Activated CD8-positive, alpha-beta T cell treated with anti-CD3 and anti-CD28 coated beads, Interleukin-2, amount 10 ng/mL, durations not matched to agents 7 days and 5 days (primary cell): ENCODE results near the gene GRK5. TPM values are rescaled to one million over a fixed set of nuclear protein-coding genes. Genes with fewer than 3 reads are reported as not detected.
A peak's percentile ranks its signal among the peaks of the same experiment; 100 is the strongest.

Source experiments
- ATAC-seq: fragments of 150-1000 bp; cut with Tn5 transposase; one replicate; pipeline ENCODE4 v1.10.0; 2021; ENCODE audit warnings: moderate library complexity
- CTCF ChIA-PET: fragments of 350-600 bp; sonication (Branson Sonifier 250); formaldehyde crosslinking; loops from one replicate; lab custom pipeline; 2021; ENCODE audit warnings: antibody characterized with exemption; lab: Charles Lee
- POLR2A ChIA-PET: fragments of 350-600 bp; sonication (Branson Sonifier 250); formaldehyde crosslinking; loops from one replicate; lab custom pipeline; 2021; ENCODE audit warnings: antibody characterized with exemption; lab: Charles Lee
- DNase-seq: peaks from one replicate; pipeline ENCODE4 v3.0.0-alpha.2; 2020
- H3K27ac Mint-ChIP-seq: one replicate; pipeline ENCODE4 v1.8.0; 2021; ENCODE audit warnings: mild to moderate bottlenecking, mixed read lengths
- H3K27me3 Mint-ChIP-seq: one replicate; pipeline ENCODE4 v1.8.0; 2021; ENCODE audit warnings: low read depth, mixed read lengths
- H3K36me3 Mint-ChIP-seq: one replicate; pipeline ENCODE4 v1.8.0; 2021; ENCODE audit warnings: low read depth, mixed read lengths
- H3K4me1 Mint-ChIP-seq: one replicate; pipeline ENCODE4 v1.8.0; 2021; ENCODE audit warnings: low read depth, mixed read lengths
- H3K4me3 Mint-ChIP-seq: one replicate; pipeline ENCODE4 v1.8.0; 2021; ENCODE audit warnings: mild to moderate bottlenecking, mixed read lengths
- H3K9me3 Mint-ChIP-seq: one replicate; pipeline ENCODE4 v1.8.0; 2022; ENCODE audit warnings: mixed read lengths; ENCODE audit not compliant: insufficient read depth
- total RNA-seq, 2 experiments: library from RNA; stranded (reverse); gene quantifications; one replicate each; pipeline ENCODE4 v1.2.3, GENCODE V29; 2021

The GRK5 gene
- total RNA-seq, 2 experiments from 2014 or later = 16.9 to 17.6 TPM

- POLR2A ChIA-PET = interaction anchor here (0.5 kb wide), 1 partner anchor 19 kb away, joined by 3 read pairs; no protein-coding TSS in a partner anchor
- H3K9me3 Mint-ChIP-seq = no peaks in the 10 kb centered on the region
Observed at GRCh38 chr10:119368581-119368980, 161.2 kb downstream of the GRK5 start.

GRCh38 chr10:119368991-119369869 lies 161.9 kb downstream of the GRK5 start:
- ChIA-PET CTCF (no interaction called here), POLR2A (no interaction called here)
- Mint-ChIP-seq H3K4me1 (peaks cover 12% of the 10 kb centered on the region), H3K9me3 (no peaks in the 10 kb centered on the region), H3K36me3 (no peaks in the 10 kb centered on the region), H3K27me3 (no peaks in the 10 kb centered on the region), H3K27ac (no peak overlapping the region), H3K4me3 (no peak overlapping the region)
- no peak for ATAC-seq
- no peak for DNase-seq

More at GRCh38 chr10:119368581-119368980, 161.2 kb downstream of the GRK5 start:
- H3K4me3 Mint-ChIP-seq = no peak overlapping the region
- DNase-seq (no peak), ATAC-seq (no peak)
- no peaks in the 10 kb centered on the region for H3K36me3 Mint-ChIP-seq
- no peaks in the 10 kb centered on the region for H3K27me3 Mint-ChIP-seq
- H3K4me1 Mint-ChIP-seq = peaks cover 12% of the 10 kb centered on the region
- CTCF ChIA-PET = no interaction called here
- no peak overlapping the region for H3K27ac Mint-ChIP-seq

GRCh38 chr10:119370111-119370741 lies 162.9 kb downstream of the GRK5 start:
- POLR2A ChIA-PET = no interaction called here
- Mint-ChIP-seq H3K9me3 (no peaks in the 10 kb centered on the region), H3K36me3 (no peaks in the 10 kb centered on the region), H3K27ac (peak overlapping the region; percentile 8), H3K4me1 (peaks cover 12% of the 10 kb centered on the region), H3K4me3 (no peak overlapping the region), H3K27me3 (no peaks in the 10 kb centered on the region)
- CTCF ChIA-PET = no interaction called here
- ATAC-seq = no peak
- DNase-seq = no peak

- ChIA-PET CTCF (interaction anchor here (1.3 kb wide), 1 partner anchor 164 kb away, joined by 4 read pairs; the partner anchor contains the start of gene GRK5), POLR2A (no interaction called here)
- Mint-ChIP-seq H3K27me3 (no peaks in the 10 kb centered on the region), H3K36me3 (no peaks in the 10 kb centered on the region), H3K27ac (no peak overlapping the region), H3K4me3 (no peak overlapping the region), H3K9me3 (no peaks in the 10 kb centered on the region), H3K4me1 (peaks cover 14% of the 10 kb centered on the region)
- DNase-seq (no peak), ATAC-seq (no peak)
Observed at GRCh38 chr10:119370972-119371703, 163.8 kb downstream of the GRK5 start.

GRCh38 chr10:119371704-119372663 lies 164.6 kb downstream of the GRK5 start:
- ChIA-PET POLR2A (no interaction called here), CTCF (interaction anchor here (0.6 to 1.6 kb wide), 4 partner anchors 11 to 315 kb away, joined by 3 to 4 read pairs (median 3); partner anchors contain the start of gene GRK5)
- Mint-ChIP-seq H3K36me3 (no peaks in the 10 kb centered on the region), H3K27ac (no peak overlapping the region), H3K4me1 (peaks cover 14% of the 10 kb centered on the region), H3K9me3 (no peaks in the 10 kb centered on the region), H3K4me3 (no peak overlapping the region), H3K27me3 (no peaks in the 10 kb centered on the region)
- DNase-seq (no peak), ATAC-seq (no peak)

- no peaks in the 10 kb centered on the region for H3K36me3 Mint-ChIP-seq
- no peaks in the 10 kb centered on the region for H3K9me3 Mint-ChIP-seq
- POLR2A ChIA-PET = no interaction called here
- CTCF ChIA-PET = interaction anchor here (1.6 kb wide), 1 partner anchor 9 kb away, joined by 3 read pairs; no protein-coding TSS in a partner anchor
- H3K4me3 Mint-ChIP-seq = no peak overlapping the region
- no peaks in the 10 kb centered on the region for H3K27me3 Mint-ChIP-seq
- no peak overlapping the region for H3K27ac Mint-ChIP-seq
- ATAC-seq (no peak), DNase-seq (no peak)
- H3K4me1 Mint-ChIP-seq = peaks cover 14% of the 10 kb centered on the region
Observed at GRCh38 chr10:119373294-119374102, 166.1 kb downstream of the GRK5 start.

- ATAC-seq = no peak
- Mint-ChIP-seq H3K4me1 (peaks cover 14% of the 10 kb centered on the region), H3K27ac (no peak overlapping the region), H3K36me3 (no peaks in the 10 kb centered on the region), H3K9me3 (no peaks in the 10 kb centered on the region), H3K4me3 (no peak overlapping the region), H3K27me3 (no peaks in the 10 kb centered on the region)
- POLR2A ChIA-PET = no interaction called here
- no peak for DNase-seq
- CTCF ChIA-PET = no interaction called here
Observed at GRCh38 chr10:119374236-119374635, 166.9 kb downstream of the GRK5 start.

- POLR2A ChIA-PET = interaction anchor here (1.1 kb wide), 1 partner anchor 26 kb away, joined by 4 read pairs; no protein-coding TSS in a partner anchor
- peaks cover 7% of the 10 kb centered on the region for H3K36me3 Mint-ChIP-seq
- H3K4me3 Mint-ChIP-seq = no peak overlapping the region
- no peaks in the 10 kb centered on the region for H3K9me3 Mint-ChIP-seq
- peaks cover 8% of the 10 kb centered on the region for H3K4me1 Mint-ChIP-seq
- ATAC-seq (no peak), DNase-seq (no peak)
- H3K27ac Mint-ChIP-seq = no peak overlapping the region
- H3K27me3 Mint-ChIP-seq = no peaks in the 10 kb centered on the region
- CTCF ChIA-PET = interaction anchor here (1.1 kb wide), 1 partner anchor 167 kb away, joined by 3 read pairs; no protein-coding TSS in a partner anchor
Observed at GRCh38 chr10:119375574-119376272, 168.4 kb downstream of the GRK5 start.

GRCh38 chr10:119377451-119377957 lies 170.1 kb downstream of the GRK5 start:
- Mint-ChIP-seq H3K27ac (no peak overlapping the region), H3K36me3 (peaks cover 21% of the 10 kb centered on the region), H3K9me3 (no peaks in the 10 kb centered on the region), H3K4me3 (no peak overlapping the region), H3K4me1 (peaks cover 10% of the 10 kb centered on the region), H3K27me3 (no peaks in the 10 kb centered on the region)
- no peak for ATAC-seq
- POLR2A ChIA-PET = no interaction called here
- CTCF ChIA-PET = no interaction called here
- no peak for DNase-seq
